HL-60 (cell line): ENCODE results near the gene POMT1.

Experiments
- DNase-seq, 2 experiments: peaks; one replicate each; pipeline ENCODE4 v3.0.0-alpha.2; 2010 to 2020; ENCODE audit warnings: low read depth in 1 of 2, low spot score in 1 of 2
- H3K27ac ChIP-seq: fragments of 250-450 bp; sonication (Bioruptor Pico); replicated peaks from 2 replicates; pipeline ENCODE4 v1.5.1; 2020; ENCODE audit warnings: mild to moderate bottlenecking, moderate library complexity
- H3K27me3 ChIP-seq: fragments of 250-450 bp; sonication (Bioruptor Pico); 2 replicates; pipeline ENCODE4 v1.5.1; 2021; ENCODE audit warnings: mild to moderate bottlenecking, moderate library complexity; ENCODE audit not compliant: insufficient read depth, poor library complexity, severe bottlenecking
- H3K4me3 ChIP-seq: replicated peaks from 2 replicates; pipeline ENCODE4 v1.5.1; 2011; ENCODE audit warnings: mild to moderate bottlenecking, control low read depth, low read length; ENCODE audit not compliant: insufficient read depth
- CTCF ChIP-seq: IDR thresholded peaks from one replicate; pipeline ENCODE4 v1.5.1; 2011; ENCODE audit warnings: low read length, control low read depth, inconsistent platforms; ENCODE audit not compliant: insufficient read depth
- GABPA ChIP-seq: IDR thresholded peaks from 2 replicates; pipeline ENCODE4 v1.6.1; 2012; ENCODE audit warnings: low read depth
- POLR2AphosphoS5 ChIP-seq: IDR thresholded peaks from 2 replicates; pipeline ENCODE4 v1.6.1; 2012; ENCODE audit warnings: low read depth
- REST ChIP-seq: IDR thresholded peaks from 2 replicates; pipeline ENCODE4 v1.6.1; 2012; ENCODE audit warnings: low read depth; ENCODE audit not compliant: insufficient replicate concordance
- SPI1 ChIP-seq: IDR thresholded peaks from 2 replicates; pipeline ENCODE4 v1.6.1; 2012; ENCODE audit warnings: low read depth, mild to moderate bottlenecking, borderline replicate concordance

POMT1 gene

GRCh38 chr9:131562032-131562959, 59.6 kb downstream of the POMT1 start:
- Histone ChIP-seq H3K27ac (no peak overlapping the region), H3K4me3 (no peak overlapping the region), H3K27me3 (no peaks in the 10 kb centered on the region)
- TF ChIP-seq CTCF = no peak
- no peak for TF ChIP-seq SPI1
- no peak for TF ChIP-seq GABPA
- no peak for TF ChIP-seq POLR2AphosphoS5
- TF ChIP-seq REST = no peak
- no peak for DNase-seq

- TF ChIP-seq POLR2AphosphoS5 (no peak), SPI1 (no peak), GABPA (no peak), REST (no peak), CTCF (no peak)
- no peak overlapping the region for H3K4me3 ChIP-seq
- H3K27me3 ChIP-seq = no peaks in the 10 kb centered on the region
- H3K27ac ChIP-seq = no peak overlapping the region
- no peak for DNase-seq
Measured at GRCh38 chr9:131565369-131565768, 62.7 kb downstream of the POMT1 start.

- DNase-seq = no peak
- Histone ChIP-seq H3K4me3 (no peak overlapping the region), H3K27me3 (no peaks in the 10 kb centered on the region), H3K27ac (no peak overlapping the region)
- TF ChIP-seq CTCF = no peak
Measured at GRCh38 chr9:131566158-131566557, 63.4 kb downstream of the POMT1 start.

- Histone ChIP-seq H3K4me3 (no peak overlapping the region), H3K27me3 (no peaks in the 10 kb centered on the region), H3K27ac (no peak overlapping the region)
- DNase-seq = no peak
- TF ChIP-seq CTCF (no peak), GABPA (no peak), REST (no peak), SPI1 (no peak), POLR2AphosphoS5 (no peak)
Measured at GRCh38 chr9:131567910-131568309, 65.2 kb downstream of the POMT1 start.
